Liver (tissue), 9 donors: ENCODE measurements around the gene ROBO3. TPM values are rescaled to one million over a fixed set of nuclear protein-coding genes. Genes with fewer than 3 reads are reported as not detected.

Source experiments
- DNase-seq: peaks from one replicate; pipeline ENCODE4 v3.0.0-alpha.2; 2017; ENCODE audit warnings: low spot score
- H3K27ac ChIP-seq, 2 donors: one replicate each; pipeline ENCODE4 v1.7.0; 2013; ENCODE audit warnings: inconsistent platforms in 2 of 2, low read length in 2 of 2, control low read depth in 1 of 2, low read depth in 1 of 2, mild to moderate bottlenecking in 1 of 2
- H3K27me3 ChIP-seq, 4 donors: one replicate each; pipeline versions ENCODE4 v1.6.1 to v1.7.0; 2013; ENCODE audit warnings: low read length in 3 of 4, inconsistent platforms in 1 of 4, mild to moderate bottlenecking in 1 of 4, moderate library complexity in 1 of 4; ENCODE audit not compliant: control insufficient read depth in 4 of 4, insufficient read depth in 4 of 4
- H3K36me3 ChIP-seq, 4 donors: one replicate each; pipeline versions ENCODE4 v1.6.1 to v1.7.0; 2013; ENCODE audit warnings: low read length in 3 of 4, mild to moderate bottlenecking in 3 of 4, low read depth in 1 of 4, moderate library complexity in 1 of 4; ENCODE audit not compliant: control insufficient read depth in 4 of 4, insufficient read depth in 3 of 4
- H3K4me1 ChIP-seq, 4 donors: one replicate each; pipeline versions ENCODE4 v1.6.1 to v1.7.0; 2013; ENCODE audit warnings: low read length in 3 of 4, mild to moderate bottlenecking in 3 of 4, moderate library complexity in 1 of 4; ENCODE audit not compliant: control insufficient read depth in 4 of 4, insufficient read depth in 4 of 4
- H3K4me3 ChIP-seq, 3 donors: one replicate each; pipeline versions ENCODE4 v1.6.1 to v1.7.0; 2013; ENCODE audit warnings: low read length in 3 of 3, control low read depth in 1 of 3, low read depth in 1 of 3, mild to moderate bottlenecking in 1 of 3
- H3K9ac ChIP-seq, 2 donors: one replicate each; pipeline ENCODE4 v1.7.0; 2013; ENCODE audit warnings: low read length in 2 of 2, mild to moderate bottlenecking in 2 of 2, moderate library complexity in 2 of 2, control low read depth in 1 of 2, low read depth in 1 of 2
- H3K9me3 ChIP-seq, 4 donors: one replicate each; pipeline versions ENCODE4 v1.6.1 to v1.7.0; 2013; ENCODE audit warnings: low read length in 3 of 4; ENCODE audit not compliant: control insufficient read depth in 4 of 4
- EGR1 ChIP-seq, 2 donors: IDR thresholded peaks; 2 replicates each; pipeline ENCODE4 v1.6.1; 2016 to 2018; ENCODE audit warnings: antibody characterized with exemption in 2 of 2, low read depth in 2 of 2
- FOXA1 ChIP-seq: IDR thresholded peaks from 2 replicates; pipeline ENCODE4 v1.6.1; 2016; ENCODE audit warnings: antibody characterized with exemption
- FOXA2 ChIP-seq: IDR thresholded peaks from 2 replicates; pipeline ENCODE4 v1.6.1; 2016; ENCODE audit warnings: antibody characterized with exemption
- GABPA ChIP-seq, 2 donors: IDR thresholded peaks in 1 of 2; conservative IDR thresholded peaks in 1 of 2; 2 replicates each; pipeline ENCODE4 v1.6.1; 2016; ENCODE audit warnings: antibody characterized with exemption in 2 of 2, mild to moderate bottlenecking in 1 of 2, moderate library complexity in 1 of 2
- HNF4A ChIP-seq, 2 donors: conservative IDR thresholded peaks; 2 replicates each; pipeline ENCODE4 v1.6.1; 2016; ENCODE audit warnings: antibody characterized with exemption in 2 of 2, mild to moderate bottlenecking in 2 of 2
- HNF4G ChIP-seq: IDR thresholded peaks from 2 replicates; pipeline ENCODE4 v1.6.1; 2016; ENCODE audit warnings: antibody characterized with exemption
- JUND ChIP-seq, 2 donors: IDR thresholded peaks; 2 replicates each; pipeline ENCODE4 v1.6.1; 2016; ENCODE audit warnings: antibody characterized with exemption in 2 of 2
- MAX ChIP-seq: IDR thresholded peaks from 2 replicates; pipeline ENCODE4 v1.6.1; 2016; ENCODE audit warnings: antibody characterized with exemption
- NR2F2 ChIP-seq: IDR thresholded peaks from 2 replicates; pipeline ENCODE4 v1.6.1; 2016; ENCODE audit warnings: antibody characterized with exemption
- RAD21 ChIP-seq, 2 donors: IDR thresholded peaks; 2 replicates each; pipeline ENCODE4 v1.6.1; 2016; ENCODE audit warnings: antibody characterized with exemption in 2 of 2, mild to moderate bottlenecking in 2 of 2
- RXRA ChIP-seq, 2 donors: IDR thresholded peaks; 2 replicates each; pipeline ENCODE4 v1.6.1; 2017 to 2018; ENCODE audit warnings: antibody characterized with exemption in 2 of 2, mild to moderate bottlenecking in 1 of 2
- SP1 ChIP-seq: IDR thresholded peaks from 2 replicates; pipeline ENCODE4 v1.6.1; 2018; ENCODE audit warnings: antibody characterized with exemption, mild to moderate bottlenecking
- TAF1 ChIP-seq: conservative IDR thresholded peaks from 2 replicates; pipeline ENCODE4 v1.6.1; 2016; ENCODE audit warnings: antibody characterized with exemption, mild to moderate bottlenecking
- YY1 ChIP-seq: IDR thresholded peaks from 2 replicates; pipeline ENCODE4 v1.6.1; 2016; ENCODE audit warnings: antibody characterized with exemption, mild to moderate bottlenecking
- ZBTB33 ChIP-seq: IDR thresholded peaks from 2 replicates; pipeline ENCODE4 v1.6.1; 2016; ENCODE audit warnings: antibody characterized with exemption
- whole genome bisulfite sequencing: extraction: QIAGEN DNeasy Blood & Tissue Kit; methylation state at CpG from one replicate; pipeline ENCODE4 v1.1.7; 2013; 5-methylcytosine and 5-hydroxymethylcytosine counted together
- polyA plus RNA-seq, 2 donors: library from polyadenylated mRNA; stranded (reverse) in 1 of 2; unstranded in 1 of 2; fragments of 200-250 nt in 1 of 2; fragments of >200 nt in 1 of 2; fragmentation: Nextera tagmentation in 1 of 2; extraction: Ambion mirVana in 1 of 2; gene quantifications; one replicate each; pipeline versions ENCODE4 v1.2.1 to v1.2.3, GENCODE V29; 2013 to 2015
- total RNA-seq, 2 donors: library from RNA; depleted of rRNA; stranded (reverse); fragments of >200 nt; gene quantifications; one replicate each; pipeline ENCODE4 v1.2.3, GENCODE V29; 2014
- TF ChIP-seq, protein P1 (sequence below): IDR thresholded peaks from 2 replicates; pipeline ENCODE4 v1.6.1; 2016; ENCODE audit warnings: antibody characterized with exemption, mild to moderate bottlenecking
- TF ChIP-seq, protein P2 (sequence below): IDR thresholded peaks from 2 replicates; pipeline ENCODE4 v1.6.1; 2016; ENCODE audit warnings: antibody characterized with exemption
- donor health status: healthy.
- donor health status: healthy.
- donor health status: healthy.
- donor health status: healthy.
- donor health status: healthy.

Gene ROBO3
- total and polyA plus RNA-seq, 4 donors, result 1.1 to 2.2 (median 1.4) TPM

- no peaks in the 10 kb centered on the region for H3K36me3 ChIP-seq
- H3K4me3 ChIP-seq, result no peak overlapping the region
- no peaks in the 10 kb centered on the region for H3K27me3 ChIP-seq
- no peaks in the 10 kb centered on the region for H3K9me3 ChIP-seq
- H3K9ac ChIP-seq, result no peak overlapping the region
- TF ChIP-seq RAD21 (IDR thresholded peaks at IDR 0.05), result no peak
- TF ChIP-seq, protein P1, sequence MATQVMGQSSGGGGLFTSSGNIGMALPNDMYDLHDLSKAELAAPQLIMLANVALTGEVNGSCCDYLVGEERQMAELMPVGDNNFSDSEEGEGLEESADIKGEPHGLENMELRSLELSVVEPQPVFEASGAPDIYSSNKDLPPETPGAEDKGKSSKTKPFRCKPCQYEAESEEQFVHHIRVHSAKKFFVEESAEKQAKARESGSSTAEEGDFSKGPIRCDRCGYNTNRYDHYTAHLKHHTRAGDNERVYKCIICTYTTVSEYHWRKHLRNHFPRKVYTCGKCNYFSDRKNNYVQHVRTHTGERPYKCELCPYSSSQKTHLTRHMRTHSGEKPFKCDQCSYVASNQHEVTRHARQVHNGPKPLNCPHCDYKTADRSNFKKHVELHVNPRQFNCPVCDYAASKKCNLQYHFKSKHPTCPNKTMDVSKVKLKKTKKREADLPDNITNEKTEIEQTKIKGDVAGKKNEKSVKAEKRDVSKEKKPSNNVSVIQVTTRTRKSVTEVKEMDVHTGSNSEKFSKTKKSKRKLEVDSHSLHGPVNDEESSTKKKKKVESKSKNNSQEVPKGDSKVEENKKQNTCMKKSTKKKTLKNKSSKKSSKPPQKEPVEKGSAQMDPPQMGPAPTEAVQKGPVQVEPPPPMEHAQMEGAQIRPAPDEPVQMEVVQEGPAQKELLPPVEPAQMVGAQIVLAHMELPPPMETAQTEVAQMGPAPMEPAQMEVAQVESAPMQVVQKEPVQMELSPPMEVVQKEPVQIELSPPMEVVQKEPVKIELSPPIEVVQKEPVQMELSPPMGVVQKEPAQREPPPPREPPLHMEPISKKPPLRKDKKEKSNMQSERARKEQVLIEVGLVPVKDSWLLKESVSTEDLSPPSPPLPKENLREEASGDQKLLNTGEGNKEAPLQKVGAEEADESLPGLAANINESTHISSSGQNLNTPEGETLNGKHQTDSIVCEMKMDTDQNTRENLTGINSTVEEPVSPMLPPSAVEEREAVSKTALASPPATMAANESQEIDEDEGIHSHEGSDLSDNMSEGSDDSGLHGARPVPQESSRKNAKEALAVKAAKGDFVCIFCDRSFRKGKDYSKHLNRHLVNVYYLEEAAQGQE, result no peak
- TF ChIP-seq TAF1, result no peak
- no peak for TF ChIP-seq JUND (IDR thresholded peaks at IDR 0.05)
- no peak for TF ChIP-seq RXRA (IDR thresholded peaks at IDR 0.05)
- no peak for TF ChIP-seq MAX
- no peak for TF ChIP-seq EGR1 (IDR thresholded peaks at IDR 0.05; ENCODE audit: low read depth in 2 of 2)
- TF ChIP-seq ZBTB33, result no peak
- no peak for TF ChIP-seq NR2F2
- TF ChIP-seq, protein P2, sequence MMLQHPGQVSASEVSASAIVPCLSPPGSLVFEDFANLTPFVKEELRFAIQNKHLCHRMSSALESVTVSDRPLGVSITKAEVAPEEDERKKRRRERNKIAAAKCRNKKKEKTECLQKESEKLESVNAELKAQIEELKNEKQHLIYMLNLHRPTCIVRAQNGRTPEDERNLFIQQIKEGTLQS, result no peak
- TF ChIP-seq HNF4A (conservative IDR thresholded peaks at IDR 0.05), result no peak
- no peak for TF ChIP-seq SP1
- TF ChIP-seq GABPA (IDR thresholded peaks at IDR 0.05 in 1 of 2, conservative IDR thresholded peaks at IDR 0.05 in 1 of 2), result no peak
- TF ChIP-seq YY1, result no peak
- no peak overlapping the region for H3K27ac ChIP-seq
- DNase-seq, result no peak
- peaks cover 0 to 17% (median 14%) of the 10 kb centered on the region in 4 donors for H3K4me1 ChIP-seq
- WGBS, result 88% methylated on average over 1 of the region's 1 CpG
Observed at GRCh38 chr11:124884340-124884739, 19.1 kb downstream of the ROBO3 start.

- 83% methylated on average over 5 of the region's 5 CpGs for WGBS
- no peak for DNase-seq
- H3K4me3 ChIP-seq, result no peak overlapping the region
- peaks cover 0 to 17% (median 14%) of the 10 kb centered on the region in 4 donors for H3K4me1 ChIP-seq
- no peak overlapping the region for H3K27ac ChIP-seq
- no peaks in the 10 kb centered on the region for H3K9me3 ChIP-seq
- H3K36me3 ChIP-seq, result no peaks in the 10 kb centered on the region
- no peak for TF ChIP-seq FOXA1
- TF ChIP-seq HNF4G, result no peak
- no peak for TF ChIP-seq HNF4A (conservative IDR thresholded peaks at IDR 0.05)
- TF ChIP-seq, protein P2, result no peak
- TF ChIP-seq JUND (IDR thresholded peaks at IDR 0.05), result no peak
- no peak for TF ChIP-seq FOXA2
- no peak for TF ChIP-seq SP1
- TF ChIP-seq EGR1 (IDR thresholded peaks at IDR 0.05; ENCODE audit: low read depth in 2 of 2), result no peak
- TF ChIP-seq ZBTB33, result no peak
- no peak for TF ChIP-seq NR2F2
- no peak for TF ChIP-seq YY1
- TF ChIP-seq RXRA (IDR thresholded peaks at IDR 0.05), result no peak
- no peak for TF ChIP-seq GABPA (IDR thresholded peaks at IDR 0.05 in 1 of 2, conservative IDR thresholded peaks at IDR 0.05 in 1 of 2)
- H3K9ac ChIP-seq, result no peak overlapping the region
- no peaks in the 10 kb centered on the region for H3K27me3 ChIP-seq
Observed at GRCh38 chr11:124884869-124885479, 19.7 kb downstream of the ROBO3 start.
